NCI-H82 (cell line): ENCODE data around the gene SLC35F2.
"Not testable (repeated sequence)": the region's sequence is repeated elsewhere in the genome, so short reads cannot be mapped to it uniquely, and the experiment has no call there.

Source experiments
- DNase-seq: peaks from one replicate; lab custom pipeline; 2025; lab: John Stamatoyannopoulos, UW

The SLC35F2 gene

GRCh38 chr11:107789767-107790166, 68.8 kb downstream of the SLC35F2 start:
- no peak for DNase-seq

GRCh38 chr11:107787733-107788132, 70.9 kb downstream of the SLC35F2 start:
- no peak for DNase-seq

GRCh38 chr11:107785401-107785800, 73.2 kb downstream of the SLC35F2 start:
- DNase-seq, result no peak

GRCh38 chr11:107783121-107783520, 75.5 kb downstream of the SLC35F2 start:
- DNase-seq, result no peak

GRCh38 chr11:107780775-107781174, 77.8 kb downstream of the SLC35F2 start:
- no peak for DNase-seq

- DNase-seq, result no peak
These were observed 78.5 kb downstream of the SLC35F2 start for GRCh38 chr11:107780136-107780535.

- DNase-seq, result no peak
These were observed 79.6 kb downstream of the SLC35F2 start for GRCh38 chr11:107778839-107779517.

- DNase-seq, result no peak
These were observed 81.5 kb downstream of the SLC35F2 start for GRCh38 chr11:107777110-107777509.

GRCh38 chr11:107776062-107776461, 82.5 kb downstream of the SLC35F2 start:
- DNase-seq, result no peak

GRCh38 chr11:107770551-107770951, 88.0 kb downstream of the SLC35F2 start:
- DNase-seq, result no peak

- DNase-seq, result no peak
These were observed 89.4 kb downstream of the SLC35F2 start for GRCh38 chr11:107769189-107769588.

GRCh38 chr11:107758719-107759355, 99.8 kb downstream of the SLC35F2 start:
- DNase-seq, result not testable (repeated sequence)

GRCh38 chr11:107757661-107758060, 100.9 kb downstream of the SLC35F2 start:
- no peak for DNase-seq

- DNase-seq, result no peak
These were observed 102.0 kb downstream of the SLC35F2 start for GRCh38 chr11:107756553-107756952.

GRCh38 chr11:107752949-107753822, 105.4 kb downstream of the SLC35F2 start:
- peak; percentile 19 for DNase-seq

- no peak for DNase-seq
These were observed 106.1 kb downstream of the SLC35F2 start for GRCh38 chr11:107752508-107752907.

GRCh38 chr11:107751082-107751481, 107.5 kb downstream of the SLC35F2 start:
- DNase-seq, result no peak

GRCh38 chr11:107750313-107750712, 108.3 kb downstream of the SLC35F2 start:
- no peak for DNase-seq

- DNase-seq, result no peak
These were observed 111.0 kb downstream of the SLC35F2 start for GRCh38 chr11:107747622-107748021.

- DNase-seq, result no peak
These were observed 113.9 kb downstream of the SLC35F2 start for GRCh38 chr11:107744736-107745135.

GRCh38 chr11:107743191-107743590, 115.4 kb downstream of the SLC35F2 start:
- DNase-seq, result peak; percentile 83

- peak; percentile 46 for DNase-seq
These were observed 117.4 kb downstream of the SLC35F2 start for GRCh38 chr11:107741044-107741823.
